Fibroblast of lung (primary cell): Measurements from ENCODE around the gene INSRR. TPM values are rescaled to one million over a fixed set of nuclear protein-coding genes. Genes with fewer than 3 reads are reported as not detected.

ENCODE experiments used
- DNase-seq, 2 donors: peaks; one replicate each; pipeline versions ENCODE4 v3.0.0 to v3.0.0-alpha.2; 2010; ENCODE audit warnings: low read depth in 2 of 2
- H2AFZ ChIP-seq: 2 replicates; pipeline ENCODE4 v1.5.1; 2012; ENCODE audit warnings: low read length, control low read depth, inconsistent platforms
- H3K27ac ChIP-seq: 2 replicates; pipeline ENCODE4 v1.5.1; 2011; ENCODE audit warnings: low read length, control low read depth; ENCODE audit not compliant: insufficient read depth
- H3K27me3 ChIP-seq: 2 replicates; pipeline ENCODE4 v1.5.1; 2011; ENCODE audit warnings: mild to moderate bottlenecking, low read length; ENCODE audit not compliant: control insufficient read depth, insufficient read depth
- H3K36me3 ChIP-seq: 2 replicates; pipeline ENCODE4 v1.5.1; 2011; ENCODE audit warnings: low read length; ENCODE audit not compliant: control insufficient read depth, insufficient read depth
- H3K4me1 ChIP-seq: 2 replicates; pipeline ENCODE4 v1.5.1; 2011; ENCODE audit warnings: low read length; ENCODE audit not compliant: control insufficient read depth, insufficient read depth; ENCODE audit errors: extremely low read depth
- H3K4me2 ChIP-seq: 2 replicates; pipeline ENCODE4 v1.5.1; 2011; ENCODE audit warnings: low read length, control low read depth; ENCODE audit not compliant: insufficient read depth; ENCODE audit errors: extremely low read depth
- H3K4me3 ChIP-seq, 4 experiments: fragments of 200-600 bp in 1 of 4; sonication (generic) in 1 of 4; replicated peaks in 1 of 4; 2 replicates each; pipeline ENCODE4 v1.5.1; 2011 to 2016; ENCODE audit warnings: low read length in 4 of 4, low read depth in 3 of 4, mild to moderate bottlenecking in 3 of 4, control low read depth in 2 of 4, inconsistent platforms in 1 of 4, mixed read lengths in 1 of 4; ENCODE audit not compliant: insufficient read depth in 1 of 4; ENCODE audit errors: control extremely low read depth in 1 of 4
- H3K79me2 ChIP-seq: 2 replicates; pipeline ENCODE4 v1.5.1; 2012; ENCODE audit warnings: mild to moderate bottlenecking, low read length, inconsistent platforms; ENCODE audit not compliant: control insufficient read depth, insufficient read depth
- H3K9ac ChIP-seq: 2 replicates; pipeline ENCODE4 v1.5.1; 2011; ENCODE audit warnings: mild to moderate bottlenecking, low read length, control low read depth; ENCODE audit not compliant: insufficient read depth
- H3K9me3 ChIP-seq: 2 replicates; pipeline ENCODE4 v1.5.1; 2012; ENCODE audit warnings: low read depth, low read length; ENCODE audit not compliant: control insufficient read depth, insufficient read depth
- H4K20me1 ChIP-seq: 2 replicates; pipeline ENCODE4 v1.5.1; 2011; ENCODE audit warnings: low read length; ENCODE audit not compliant: control insufficient read depth, insufficient read depth; ENCODE audit errors: extremely low read depth
- CTCF ChIP-seq, 2 donors: IDR thresholded peaks in 1 of 2; conservative IDR thresholded peaks in 1 of 2; 1 replicate in 1 of 2; 2 replicates in 1 of 2; pipeline ENCODE4 v1.5.1; 2011 to 2012; ENCODE audit warnings: low read length in 2 of 2, control low read depth in 1 of 2, inconsistent platforms in 1 of 2, low read depth in 1 of 2, mild to moderate bottlenecking in 1 of 2
- EZH2 ChIP-seq: IDR thresholded peaks from 2 replicates; pipeline ENCODE4 v1.5.1; 2012; ENCODE audit warnings: low read length, control low read depth, mild to moderate bottlenecking; ENCODE audit errors: missing control alignments
- polyA plus RNA-seq, 2 donors: library from polyadenylated mRNA; depleted of rRNA in 1 of 2; stranded (reverse) in 1 of 2; unstranded in 1 of 2; fragments of >200 nt; gene quantifications; 2 replicates each; pipeline ENCODE4 v1.2.1, GENCODE V29; 2011 to 2012; ENCODE audit warnings: missing spikeins in 1 of 2
- total RNA-seq: library from RNA; depleted of rRNA; stranded (reverse); fragments of >200 nt; gene quantifications from 2 replicates; pipeline ENCODE4 v1.2.1, GENCODE V29; 2014

The INSRR gene
- total and polyA plus RNA-seq, 2 donors (not counting 1 experiment from before 2014, with no cell fraction given), result not detected

GRCh38 chr1:156797212-156797871 lies 61.6 kb downstream of the INSRR start:
- no peak overlapping the region for H3K27ac ChIP-seq
- H3K27me3 ChIP-seq, result no peaks in the 10 kb centered on the region
- peak; percentile 55 to 64 for DNase-seq
- H3K4me2 ChIP-seq, result no peak overlapping the region
- peaks cover 10% of the 10 kb centered on the region for H3K36me3 ChIP-seq
- H4K20me1 ChIP-seq, result no peaks in the 10 kb centered on the region
- H3K4me1 ChIP-seq, result peaks cover 2% of the 10 kb centered on the region
- no peak overlapping the region for H2AFZ ChIP-seq
- no peaks in the 10 kb centered on the region for H3K79me2 ChIP-seq
- TF ChIP-seq EZH2 (no peak), CTCF (conservative IDR thresholded peaks at IDR 0.05 in 1 of 2, IDR thresholded peaks at IDR 0.05 in 1 of 2; ENCODE audit: low read depth in 1 of 2, low read length in 2 of 2) (peak; percentile 90)
- no peaks in the 10 kb centered on the region for H3K9me3 ChIP-seq
- no peak overlapping the region for H3K9ac ChIP-seq
- H3K4me3 ChIP-seq, result no peak overlapping the region

GRCh38 chr1:156796340-156797097 lies 62.4 kb downstream of the INSRR start:
- DNase-seq, result peak in 1 of 2 donors; percentile 57
- Histone ChIP-seq H3K4me1 (peaks cover 2% of the 10 kb centered on the region), H3K9ac (no peak overlapping the region), H3K36me3 (peaks cover 14% of the 10 kb centered on the region), H3K4me3 (no peak overlapping the region), H4K20me1 (no peaks in the 10 kb centered on the region), H2AFZ (no peak overlapping the region), H3K27me3 (no peaks in the 10 kb centered on the region), H3K9me3 (no peaks in the 10 kb centered on the region), H3K4me2 (no peak overlapping the region), H3K79me2 (no peaks in the 10 kb centered on the region), H3K27ac (no peak overlapping the region)
- TF ChIP-seq CTCF (conservative IDR thresholded peaks at IDR 0.05 in 1 of 2, IDR thresholded peaks at IDR 0.05 in 1 of 2; ENCODE audit: low read depth in 1 of 2, low read length in 2 of 2) (no peak), EZH2 (no peak)

- Histone ChIP-seq H3K4me2 (no peak overlapping the region), H4K20me1 (no peaks in the 10 kb centered on the region), H3K4me3 (no peak overlapping the region), H3K9ac (no peak overlapping the region), H3K36me3 (peaks cover 14% of the 10 kb centered on the region), H3K27me3 (no peaks in the 10 kb centered on the region), H2AFZ (no peak overlapping the region), H3K27ac (no peak overlapping the region), H3K9me3 (no peaks in the 10 kb centered on the region), H3K79me2 (no peaks in the 10 kb centered on the region), H3K4me1 (no peaks in the 10 kb centered on the region)
- TF ChIP-seq EZH2 (no peak), CTCF (conservative IDR thresholded peaks at IDR 0.05 in 1 of 2, IDR thresholded peaks at IDR 0.05 in 1 of 2; ENCODE audit: low read depth in 1 of 2, low read length in 2 of 2) (no peak)
- DNase-seq, result peak in 1 of 2 donors; percentile 89
Observed at GRCh38 chr1:156795787-156796186, 63.1 kb downstream of the INSRR start.
